Activated naive CD8-positive, alpha-beta T cell treated with anti-CD3 and anti-CD28 coated beads for 36 hours (primary cell): ENCODE results near the gene ALG12. TPM values are rescaled to one million over a fixed set of nuclear protein-coding genes. Genes with fewer than 3 reads are reported as not detected.

ENCODE experiments used
- DNase-seq: peaks from one replicate; pipeline ENCODE4 v3.0.0; 2021
- H3K27ac Mint-ChIP-seq: one replicate; pipeline ENCODE4 v1.8.0; 2022; ENCODE audit warnings: mild to moderate bottlenecking, moderate library complexity, mixed read lengths
- H3K27me3 Mint-ChIP-seq: one replicate; pipeline ENCODE4 v1.8.0; 2022; ENCODE audit warnings: mild to moderate bottlenecking, mixed read lengths
- H3K36me3 Mint-ChIP-seq: one replicate; pipeline ENCODE4 v1.8.0; 2021; ENCODE audit warnings: mild to moderate bottlenecking, mixed read lengths
- H3K4me1 Mint-ChIP-seq: one replicate; pipeline ENCODE4 v1.8.0; 2021; ENCODE audit warnings: mixed read lengths
- H3K4me3 Mint-ChIP-seq: one replicate; pipeline ENCODE4 v1.8.0; 2022; ENCODE audit warnings: mild to moderate bottlenecking, moderate library complexity, mixed read lengths
- H3K9me3 Mint-ChIP-seq: one replicate; pipeline ENCODE4 v1.8.0; 2022; ENCODE audit warnings: mixed read lengths
- total RNA-seq, 2 experiments: library from RNA; stranded (reverse); gene quantifications; one replicate each; pipeline ENCODE4 v1.2.3, GENCODE V29; 2021

The ALG12 gene
- total RNA-seq, 2 experiments from 2014 or later: 14.5 to 15.2 TPM

- no peaks in the 10 kb centered on the region for H3K27me3 Mint-ChIP-seq
- peaks cover 33% of the 10 kb centered on the region for H3K36me3 Mint-ChIP-seq
- H3K4me3 Mint-ChIP-seq: peak within 1 kb of the TSS; percentile 92
- H3K9me3 Mint-ChIP-seq: no peaks in the 10 kb centered on the region
- peak within 1 kb of the TSS; percentile 95 for H3K27ac Mint-ChIP-seq
- DNase-seq: peak; percentile 96
- peaks cover 22% of the 10 kb centered on the region for H3K4me1 Mint-ChIP-seq
These were observed 42.1 kb upstream of the ALG12 start, which contains the start of gene PIM3 for GRCh38 chr22:49960159-49961004. Gene PIM3 (plus strand): TSS chr22:49960772. CDS start chr22:49960948, 176 bp downstream.

- peaks cover 30% of the 10 kb centered on the region for H3K36me3 Mint-ChIP-seq
- no peaks in the 10 kb centered on the region for H3K9me3 Mint-ChIP-seq
- H3K27me3 Mint-ChIP-seq: no peaks in the 10 kb centered on the region
- H3K4me1 Mint-ChIP-seq: peaks cover 20% of the 10 kb centered on the region
- no peak for DNase-seq
- H3K4me3 Mint-ChIP-seq: peak overlapping the region; percentile 83
- peak overlapping the region; percentile 93 for H3K27ac Mint-ChIP-seq
These were observed 41.5 kb upstream of the ALG12 start for GRCh38 chr22:49959782-49960158.

- Mint-ChIP-seq H3K4me1 (peaks cover 14% of the 10 kb centered on the region), H3K9me3 (no peaks in the 10 kb centered on the region), H3K36me3 (peaks cover 24% of the 10 kb centered on the region), H3K27me3 (no peaks in the 10 kb centered on the region), H3K4me3 (peak overlapping the region; percentile 83), H3K27ac (peak overlapping the region; percentile 93)
- DNase-seq: no peak
These were observed 40.9 kb upstream of the ALG12 start for GRCh38 chr22:49958931-49959781.

- Mint-ChIP-seq H3K36me3 (peaks cover 17% of the 10 kb centered on the region), H3K9me3 (no peaks in the 10 kb centered on the region), H3K4me3 (peak overlapping the region; percentile 83), H3K4me1 (peaks cover 7% of the 10 kb centered on the region), H3K27ac (peak overlapping the region; percentile 93), H3K27me3 (no peaks in the 10 kb centered on the region)
- no peak for DNase-seq
These were observed 40.2 kb upstream of the ALG12 start for GRCh38 chr22:49958366-49958921.

- Mint-ChIP-seq H3K4me1 (peaks cover 7% of the 10 kb centered on the region), H3K4me3 (peak overlapping the region; percentile 22), H3K9me3 (no peaks in the 10 kb centered on the region), H3K27me3 (no peaks in the 10 kb centered on the region), H3K27ac (no peak overlapping the region), H3K36me3 (peaks cover 11% of the 10 kb centered on the region)
- DNase-seq: no peak
These were observed 39.7 kb upstream of the ALG12 start for GRCh38 chr22:49957826-49958365.

GRCh38 chr22:49956914-49957825 lies 38.9 kb upstream of the ALG12 start:
- Mint-ChIP-seq H3K36me3 (peaks cover 6% of the 10 kb centered on the region), H3K4me3 (no peak overlapping the region), H3K9me3 (no peaks in the 10 kb centered on the region), H3K27me3 (no peaks in the 10 kb centered on the region), H3K27ac (no peak overlapping the region), H3K4me1 (peaks cover 7% of the 10 kb centered on the region)
- DNase-seq: no peak

- H3K4me1 Mint-ChIP-seq: peaks cover 7% of the 10 kb centered on the region
- DNase-seq: no peak
- H3K27me3 Mint-ChIP-seq: no peaks in the 10 kb centered on the region
- H3K27ac Mint-ChIP-seq: no peak overlapping the region
- H3K36me3 Mint-ChIP-seq: peaks cover under 1% of the 10 kb centered on the region
- H3K4me3 Mint-ChIP-seq: no peak overlapping the region
- H3K9me3 Mint-ChIP-seq: no peaks in the 10 kb centered on the region
These were observed 38.2 kb upstream of the ALG12 start for GRCh38 chr22:49956418-49956770.

GRCh38 chr22:49955581-49956417 lies 37.6 kb upstream of the ALG12 start:
- Mint-ChIP-seq H3K9me3 (no peaks in the 10 kb centered on the region), H3K4me3 (no peak overlapping the region), H3K36me3 (no peaks in the 10 kb centered on the region), H3K4me1 (peaks cover 7% of the 10 kb centered on the region), H3K27me3 (no peaks in the 10 kb centered on the region), H3K27ac (no peak overlapping the region)
- no peak for DNase-seq

GRCh38 chr22:49954991-49955580 lies 36.8 kb upstream of the ALG12 start:
- Mint-ChIP-seq H3K27ac (no peak overlapping the region), H3K4me1 (peaks cover 7% of the 10 kb centered on the region), H3K4me3 (no peak overlapping the region), H3K36me3 (no peaks in the 10 kb centered on the region), H3K27me3 (no peaks in the 10 kb centered on the region), H3K9me3 (no peaks in the 10 kb centered on the region)
- DNase-seq: no peak

- Mint-ChIP-seq H3K27ac (no peak overlapping the region), H3K9me3 (no peaks in the 10 kb centered on the region), H3K4me3 (no peak overlapping the region), H3K36me3 (no peaks in the 10 kb centered on the region), H3K27me3 (no peaks in the 10 kb centered on the region), H3K4me1 (peaks cover 6% of the 10 kb centered on the region)
- DNase-seq: no peak
These were observed 36.1 kb upstream of the ALG12 start for GRCh38 chr22:49954354-49954753.

- H3K4me1 Mint-ChIP-seq: peaks cover 1% of the 10 kb centered on the region
- H3K36me3 Mint-ChIP-seq: no peaks in the 10 kb centered on the region
- H3K27me3 Mint-ChIP-seq: no peaks in the 10 kb centered on the region
- DNase-seq: no peak
- H3K4me3 Mint-ChIP-seq: no peak overlapping the region
- H3K27ac Mint-ChIP-seq: no peak overlapping the region
- no peaks in the 10 kb centered on the region for H3K9me3 Mint-ChIP-seq
These were observed 35.6 kb upstream of the ALG12 start for GRCh38 chr22:49953680-49954344.

GRCh38 chr22:49953027-49953679 lies 34.9 kb upstream of the ALG12 start:
- Mint-ChIP-seq H3K36me3 (no peaks in the 10 kb centered on the region), H3K27me3 (no peaks in the 10 kb centered on the region), H3K9me3 (no peaks in the 10 kb centered on the region), H3K27ac (no peak overlapping the region), H3K4me1 (peaks cover 1% of the 10 kb centered on the region), H3K4me3 (no peak overlapping the region)
- no peak for DNase-seq
